NCI-H2029 treated with DMSO at 0.1 percent for 48 hours (cell line): ENCODE results near the gene TMBIM4.
"Not testable (repeated sequence)": the region's sequence is repeated elsewhere in the genome, so short reads cannot be mapped to it uniquely, and the experiment has no call there.

Experiments
- DNase-seq: peaks from one replicate; lab custom pipeline; 2025; lab: John Stamatoyannopoulos, UW

TMBIM4 gene

DNA sequence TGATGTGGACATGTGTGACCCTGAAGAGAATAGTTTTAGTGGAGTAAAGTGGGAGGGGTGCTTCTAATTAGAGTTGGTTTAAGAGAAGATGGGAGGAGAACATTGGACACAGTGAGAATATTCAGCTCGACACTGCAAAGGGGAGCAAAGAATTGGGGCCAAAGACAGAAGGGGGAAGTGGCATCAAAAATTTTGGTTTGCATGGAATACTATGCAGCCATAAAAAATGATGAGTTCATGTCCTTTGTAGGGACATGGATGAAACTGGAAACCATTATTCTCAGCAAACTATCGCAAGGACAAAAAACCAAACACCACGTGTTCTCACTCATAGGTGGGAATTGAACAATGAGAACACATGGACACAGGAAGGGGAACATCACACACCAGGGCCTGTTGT lies 15.0 kb upstream of the TMBIM4 start:
- DNase-seq, result not testable (repeated sequence)

DNA sequence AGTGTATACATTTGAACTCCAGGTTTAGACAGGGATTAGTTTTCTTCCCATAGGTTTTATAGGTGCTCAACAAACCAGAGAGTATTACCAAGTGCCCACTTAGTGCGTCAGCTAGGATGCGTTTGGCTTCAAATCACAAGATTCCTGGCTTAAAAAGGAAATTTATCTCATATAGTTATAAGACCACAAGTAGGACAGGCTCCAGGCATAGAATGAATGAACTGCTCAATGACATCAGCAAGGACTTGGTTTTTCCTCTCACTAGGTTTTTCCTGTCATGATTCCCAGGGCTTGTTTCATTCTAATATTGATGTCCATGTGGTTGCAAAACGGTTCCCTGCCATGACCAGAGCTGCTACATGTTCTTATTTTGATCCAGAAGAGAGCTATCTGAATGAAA lies 13.2 kb upstream of the TMBIM4 start:
- DNase-seq, result no peak

DNA sequence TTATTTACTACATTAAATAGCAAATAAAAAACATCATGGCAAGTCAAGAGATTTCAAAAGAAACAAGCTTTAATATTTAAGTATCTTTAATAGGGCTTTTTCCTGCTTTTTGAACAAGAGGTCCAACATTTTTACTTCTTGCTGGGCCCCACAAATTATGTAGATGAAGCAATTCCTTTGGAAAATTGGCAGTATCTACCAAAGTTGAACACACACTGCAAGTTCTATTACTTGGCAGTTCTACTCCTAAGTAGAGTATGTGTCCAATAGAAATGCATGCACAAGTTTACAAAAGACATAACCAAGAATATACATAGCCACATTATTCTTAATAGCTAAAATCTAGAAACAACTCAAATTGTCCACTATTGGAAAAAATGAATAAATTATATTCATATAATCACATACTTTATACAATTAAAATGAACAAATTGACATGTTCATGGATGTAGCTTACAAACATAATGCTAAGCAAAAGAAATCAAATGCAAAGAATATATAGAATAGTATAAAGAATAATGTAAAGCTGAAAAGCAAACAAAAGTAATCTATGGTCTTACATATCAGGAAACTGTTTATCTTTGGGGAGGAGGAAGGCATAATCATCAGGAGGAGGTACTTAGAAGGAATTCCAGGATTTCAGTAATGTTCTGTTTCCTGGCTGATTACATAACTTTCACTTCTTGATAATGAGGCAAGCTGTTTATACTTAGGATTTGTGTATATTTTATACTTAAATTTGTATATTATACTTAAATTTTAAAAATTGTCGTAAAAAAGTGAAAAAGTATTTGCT lies 6.5 kb upstream of the TMBIM4 start:
- no peak for DNase-seq

DNA sequence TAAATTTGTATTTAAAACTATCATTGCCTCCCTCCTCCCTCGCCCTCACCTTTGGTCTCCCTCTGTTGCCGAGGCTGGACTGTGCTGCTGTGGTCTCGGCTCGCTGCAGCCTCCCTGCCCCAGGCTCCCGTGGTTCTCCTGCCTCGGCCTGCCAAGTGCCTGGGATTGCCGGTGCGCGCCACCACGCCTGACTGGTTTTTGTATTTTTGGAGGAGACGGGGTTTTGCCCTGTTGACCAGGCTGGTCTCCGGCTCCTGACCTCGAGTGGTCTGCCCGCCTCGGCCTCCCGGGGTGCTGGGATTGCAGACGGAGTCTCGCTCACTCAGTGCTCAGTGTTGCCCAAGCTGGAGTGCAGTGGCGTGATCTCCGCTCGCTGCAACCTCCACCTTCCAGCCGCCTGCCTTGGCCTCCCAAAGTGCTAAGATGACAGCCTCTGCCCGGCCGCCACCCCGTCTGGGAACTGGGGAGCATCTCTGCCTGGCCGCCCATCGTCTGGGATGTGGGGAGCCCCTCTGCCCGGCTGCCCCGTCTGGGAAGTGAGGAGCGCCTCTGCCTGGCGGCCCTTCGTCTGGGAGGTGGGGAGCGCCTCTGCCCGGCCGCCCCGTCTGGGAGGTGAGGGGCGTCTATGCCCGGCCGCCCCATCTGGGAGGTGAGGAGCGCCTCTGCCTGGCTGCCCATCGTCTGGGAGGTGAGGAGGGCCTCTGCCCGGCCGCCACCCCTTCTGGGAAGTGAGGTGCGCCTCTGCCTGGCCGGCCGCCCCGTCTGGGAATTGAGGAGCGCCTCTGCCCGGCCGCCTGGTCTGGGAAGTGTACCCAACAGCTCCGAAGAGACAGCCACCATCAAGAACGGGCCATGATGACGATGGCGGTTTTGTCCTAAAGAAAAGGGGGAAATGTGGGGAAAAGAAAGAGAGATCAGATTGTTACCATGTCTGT lies 4.9 kb upstream of the TMBIM4 start:
- DNase-seq, result not testable (repeated sequence)

DNA sequence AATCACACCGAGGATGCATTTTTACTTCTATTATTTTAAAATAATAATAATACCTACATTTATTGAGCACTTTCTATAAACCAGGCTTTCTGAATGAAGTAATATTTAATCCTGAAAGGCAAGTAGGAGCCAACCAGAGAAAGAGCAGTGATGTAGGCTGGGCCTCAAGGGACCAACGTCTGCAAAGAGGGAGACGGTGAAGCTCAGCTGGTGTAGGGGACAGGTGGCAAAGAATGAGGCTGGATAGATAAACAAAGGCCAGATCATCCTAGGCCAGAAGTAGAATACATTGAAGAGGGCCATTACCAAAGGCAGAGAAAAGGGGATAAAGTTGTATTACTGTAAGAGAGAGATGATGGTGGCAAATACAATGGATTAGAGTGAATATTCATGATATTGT lies 810 bp upstream of the TMBIM4 start:
- no peak for DNase-seq

DNA sequence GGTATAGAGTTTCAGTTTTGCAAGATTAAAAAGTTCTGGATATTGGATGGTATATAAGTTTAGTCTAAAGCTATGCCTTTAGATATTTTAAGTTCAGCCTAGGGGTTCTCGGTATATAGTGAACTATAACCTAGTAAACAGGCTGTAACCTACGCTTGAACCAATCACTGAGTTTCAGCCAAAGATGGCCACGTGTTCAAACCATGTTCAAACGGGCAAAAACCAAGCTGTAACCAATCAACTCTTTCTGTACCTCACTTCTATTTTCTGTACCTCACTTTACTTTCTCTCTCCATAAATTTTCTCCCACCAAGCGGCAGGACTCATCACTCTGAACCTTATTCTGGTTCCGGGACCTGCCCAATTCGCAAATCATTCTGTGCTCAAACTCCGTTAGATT lies 1.4 kb downstream of the TMBIM4 start:
- DNase-seq, result no peak

DNA sequence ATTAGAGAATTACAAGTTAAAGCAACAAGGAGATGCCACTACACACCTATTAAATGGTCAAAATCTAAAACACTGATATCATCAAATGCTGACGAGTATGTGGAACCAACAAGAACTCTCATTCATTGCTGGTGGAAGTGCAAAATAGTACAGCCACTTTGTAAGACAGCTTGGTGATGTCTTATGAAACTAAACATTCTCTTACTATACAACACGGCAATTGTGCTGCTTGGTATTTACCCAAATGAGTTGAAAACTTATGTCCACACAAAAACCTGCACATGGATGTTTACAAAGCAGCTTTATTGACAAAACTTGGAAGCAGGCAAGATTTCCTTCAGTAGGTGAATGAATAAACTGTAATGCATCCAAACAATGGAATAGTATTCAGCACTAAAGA lies 3.2 kb downstream of the TMBIM4 start:
- no peak for DNase-seq

DNA sequence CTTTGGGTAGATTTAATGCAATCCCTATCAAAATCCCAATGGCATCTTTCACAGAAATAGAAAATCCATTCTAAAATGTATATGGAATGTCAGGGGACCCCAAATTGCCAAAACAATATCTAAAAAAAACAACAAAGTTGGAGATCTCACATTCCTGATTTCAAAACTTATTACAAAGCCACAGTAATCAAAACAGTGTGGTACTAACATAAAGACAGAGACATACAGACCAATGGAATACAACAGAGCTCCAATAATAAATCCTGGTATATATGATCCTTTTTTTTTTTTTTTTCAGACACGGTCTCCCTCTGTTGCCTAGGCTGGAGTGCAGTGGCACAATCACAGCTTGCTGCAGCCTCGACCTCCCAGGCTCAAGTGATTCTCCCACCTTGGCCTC lies 4.7 kb downstream of the TMBIM4 start:
- no peak for DNase-seq

DNA sequence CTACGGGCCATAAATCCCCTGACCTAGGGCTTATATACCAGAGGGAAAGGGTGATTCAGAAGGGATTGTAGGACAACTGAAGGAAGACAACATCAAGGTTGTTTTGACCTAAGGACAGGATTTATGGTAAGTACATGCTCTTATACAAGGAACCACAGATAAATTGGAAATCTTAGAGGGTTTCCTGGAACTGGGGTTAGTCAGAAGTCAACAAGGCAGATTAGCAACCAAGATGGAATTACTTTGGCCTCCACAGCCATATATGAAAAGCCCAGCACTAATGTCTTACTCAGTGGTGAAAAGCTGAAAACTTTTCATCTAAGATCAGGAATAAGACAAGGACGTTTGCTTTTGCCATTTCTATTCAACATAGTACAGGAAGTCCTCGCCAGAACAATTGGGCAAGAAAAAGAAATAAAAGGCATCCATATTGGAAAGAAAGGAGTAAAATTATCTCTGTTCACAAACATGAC lies 5.4 kb downstream of the TMBIM4 start:
- no peak for DNase-seq

DNA sequence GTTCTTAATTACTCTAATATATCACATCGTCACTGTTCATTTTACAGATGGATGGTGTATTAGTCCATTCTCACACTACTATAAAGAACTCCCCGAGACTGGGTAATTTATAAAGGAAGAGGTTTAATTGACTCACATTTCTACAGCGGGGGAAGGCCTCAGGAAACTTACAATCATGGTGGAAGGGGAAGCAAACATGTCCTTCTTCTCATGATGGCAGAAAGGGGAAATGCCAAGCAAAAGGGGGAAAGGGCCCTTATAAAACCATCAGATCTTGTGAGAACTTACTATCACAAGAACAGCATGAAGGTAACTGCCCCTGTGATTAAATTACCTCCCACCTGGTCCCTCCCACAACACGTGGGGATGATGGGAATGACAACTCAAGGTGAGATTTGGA lies 6.5 kb downstream of the TMBIM4 start:
- DNase-seq, result no peak

DNA sequence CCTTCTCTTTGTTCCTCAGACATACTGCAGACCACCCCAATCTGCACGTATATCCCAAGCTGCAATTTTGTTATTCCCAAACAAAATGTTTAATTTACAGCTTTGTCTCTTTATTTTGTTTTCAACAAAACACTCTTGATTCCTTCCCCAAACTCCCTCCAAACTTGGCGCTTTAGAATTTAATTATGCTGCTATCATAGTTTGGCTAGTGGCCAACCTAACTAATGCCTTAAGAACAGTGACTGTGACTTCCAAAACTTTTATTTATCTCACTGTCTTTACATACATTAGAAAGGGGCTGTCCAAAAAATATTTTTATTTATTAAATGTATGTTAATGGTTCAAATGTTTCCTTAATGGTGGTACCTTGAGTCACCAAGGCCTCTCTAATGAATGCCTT lies 7.1 kb downstream of the TMBIM4 start:
- no peak for DNase-seq

DNA sequence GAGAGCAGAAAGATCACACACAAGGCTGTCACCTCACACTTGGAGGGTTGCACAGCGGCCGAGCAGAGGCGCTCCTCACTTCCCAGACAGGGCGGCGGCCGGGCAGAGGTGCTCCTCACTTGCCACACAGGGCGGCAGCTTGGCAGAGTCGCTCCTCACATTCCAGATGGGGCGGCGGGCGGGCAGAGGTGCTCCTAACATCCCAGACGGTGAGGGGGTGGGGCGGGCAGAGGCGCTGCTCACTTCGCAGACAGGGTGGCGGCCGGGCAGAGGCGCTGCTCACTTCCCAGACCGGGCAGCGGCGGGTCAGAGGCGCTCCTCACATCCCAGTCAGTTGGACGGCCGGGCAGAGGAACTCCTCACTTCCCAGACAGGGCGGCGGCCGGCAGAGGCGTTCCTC lies 9.1 kb downstream of the TMBIM4 start:
- no peak for DNase-seq

DNA sequence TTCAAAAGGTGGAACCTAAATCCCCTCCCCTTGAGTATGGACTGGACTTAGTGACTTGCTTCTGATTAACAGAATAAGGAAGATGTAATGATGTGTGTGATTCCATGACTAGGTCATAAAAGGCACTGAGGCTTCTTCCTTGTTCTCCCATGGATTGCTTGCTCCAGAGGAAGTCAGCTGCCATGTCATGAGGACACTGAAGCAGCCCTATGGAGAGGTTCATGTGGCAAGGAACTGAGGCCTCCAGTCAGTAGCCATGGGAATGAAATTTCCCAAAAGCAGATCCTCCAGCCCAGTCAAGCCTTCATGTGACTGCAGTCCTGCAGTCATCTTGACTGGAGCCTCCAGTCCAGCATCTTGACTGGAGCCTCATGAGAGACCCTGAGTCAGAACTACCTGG lies 10.7 kb downstream of the TMBIM4 start:
- no peak for DNase-seq

DNA sequence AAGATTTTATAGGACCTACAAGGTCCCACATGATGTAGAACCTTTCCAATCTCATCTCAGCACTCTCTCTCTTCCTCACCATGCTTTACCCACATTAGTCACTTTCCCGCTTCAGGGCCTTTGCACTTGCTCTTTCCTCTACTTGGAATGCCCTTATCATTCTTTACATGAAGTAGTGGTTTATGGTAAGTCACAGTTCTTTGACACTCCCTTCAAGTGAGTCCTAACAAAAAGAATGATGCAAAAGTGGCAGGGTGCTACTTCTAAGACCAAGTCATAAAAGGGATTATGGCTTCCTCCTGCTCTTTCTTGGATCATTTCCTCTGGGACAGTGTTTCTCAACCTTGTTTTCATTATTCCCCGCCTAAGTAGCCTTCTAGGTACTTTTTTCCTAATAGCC lies 13.1 kb downstream of the TMBIM4 start:
- no peak for DNase-seq

DNA sequence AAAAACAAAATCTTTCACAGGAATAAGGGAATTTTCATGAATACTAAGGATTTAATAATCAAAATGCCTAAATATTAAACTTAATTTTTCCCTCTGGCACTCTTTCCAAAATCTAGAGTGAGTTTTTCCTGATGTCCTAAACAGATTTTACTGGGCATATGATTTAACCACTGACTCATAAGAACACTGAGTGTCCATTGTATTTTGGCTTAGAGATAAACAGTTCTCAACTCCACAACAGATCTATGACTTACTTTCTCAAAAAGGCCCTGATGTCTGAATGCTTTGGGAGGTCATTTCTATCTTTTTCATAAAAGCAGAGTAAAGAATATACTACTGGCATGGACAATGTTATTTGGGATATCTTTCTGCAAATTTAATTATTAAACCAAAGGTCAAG lies 15.0 kb downstream of the TMBIM4 start:
- no peak for DNase-seq

DNA sequence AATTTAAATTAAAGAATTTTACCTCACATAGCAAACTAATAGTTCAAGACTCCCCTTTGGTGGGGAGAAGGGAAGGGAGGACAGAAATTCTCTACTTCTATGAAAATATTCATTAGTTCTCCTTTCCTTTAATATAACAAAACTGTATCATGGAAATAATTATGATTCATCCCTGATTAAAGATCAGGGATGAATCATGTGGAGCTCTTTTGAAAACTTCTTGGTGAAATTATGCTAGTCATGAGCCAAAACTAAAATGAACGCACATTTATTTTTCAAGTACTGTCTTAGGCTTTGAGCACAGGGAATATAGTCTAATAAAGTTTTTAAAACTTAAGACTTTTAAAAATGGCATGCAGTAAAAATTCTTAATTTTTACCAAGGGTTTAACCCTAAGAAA lies 17.1 kb downstream of the TMBIM4 start:
- DNase-seq, result no peak

DNA sequence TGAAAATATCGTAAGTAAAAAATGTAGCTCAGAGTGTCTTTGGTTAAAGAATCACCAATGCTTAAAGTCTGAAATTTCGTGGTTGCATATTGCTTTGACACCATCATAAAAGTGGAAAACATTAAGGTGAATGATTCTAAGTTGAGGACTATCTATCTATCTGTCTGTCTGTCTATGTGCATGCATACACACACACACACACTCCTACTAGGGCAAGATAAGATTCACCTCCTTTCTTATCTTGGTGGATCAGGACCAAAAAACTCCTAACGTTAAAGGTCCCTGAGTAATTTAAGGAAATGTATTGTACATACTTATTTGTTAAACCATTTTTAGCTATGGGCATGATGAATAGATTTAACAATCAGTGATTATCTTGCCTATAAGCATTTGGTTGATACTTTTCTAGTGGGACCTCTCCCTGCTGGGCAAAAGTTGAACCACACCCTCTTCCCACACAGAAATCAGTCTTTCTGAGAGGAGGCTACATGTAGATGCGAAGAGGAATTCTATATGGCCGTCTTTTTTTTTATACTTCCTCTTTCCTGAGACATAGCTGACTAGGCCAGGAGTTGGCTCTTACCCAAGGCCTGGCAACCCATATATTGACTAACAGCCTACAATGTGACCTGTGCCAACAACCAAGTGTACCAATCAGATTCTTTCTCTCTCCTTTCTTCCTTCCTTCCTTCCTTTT lies 19.9 kb downstream of the TMBIM4 start:
- no peak for DNase-seq

DNA sequence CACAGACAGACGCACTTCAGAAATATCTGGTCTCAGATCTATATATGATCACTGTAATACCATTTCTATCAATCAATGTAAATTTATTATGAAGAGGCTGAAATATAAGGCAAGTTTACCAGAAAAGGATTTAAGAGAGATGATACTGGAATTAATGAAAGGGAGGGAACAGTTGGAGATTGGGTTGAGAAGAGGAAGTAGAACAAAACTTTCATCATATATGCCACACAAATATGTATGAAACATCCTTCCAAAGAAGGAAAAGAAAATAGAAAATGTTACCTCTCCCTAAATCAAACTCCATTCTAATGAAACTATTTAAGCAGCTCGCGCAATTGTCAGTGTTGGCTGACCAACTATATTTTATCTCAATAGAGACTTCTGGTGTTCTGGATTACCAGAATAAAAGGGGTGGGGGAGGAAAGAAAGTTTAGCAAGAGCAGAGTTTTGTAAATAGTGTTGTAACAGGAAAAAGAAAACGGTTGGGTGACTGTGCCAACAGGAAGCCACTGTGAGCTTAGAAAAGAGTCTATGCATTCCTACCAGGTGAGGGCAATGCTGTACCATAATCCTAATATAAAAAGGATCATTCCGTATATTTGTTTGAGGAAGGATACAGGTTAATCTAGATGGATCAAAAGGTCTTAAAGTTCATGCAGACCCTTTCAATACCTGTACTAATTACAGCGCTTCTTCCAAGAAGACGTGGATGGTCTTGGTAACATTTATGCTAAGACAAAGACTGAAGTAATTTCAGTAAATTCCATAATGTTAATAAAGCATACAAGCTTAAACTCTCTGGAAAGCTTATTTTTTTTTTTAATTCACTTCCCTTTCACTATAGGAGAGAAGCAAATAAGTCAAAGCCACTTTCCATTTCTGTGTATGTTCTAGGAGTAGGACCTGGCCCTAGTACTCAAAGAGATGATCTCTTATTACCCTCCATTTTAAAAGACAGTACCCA lies 24.7 kb downstream of the TMBIM4 start:
- DNase-seq, result no peak

DNA sequence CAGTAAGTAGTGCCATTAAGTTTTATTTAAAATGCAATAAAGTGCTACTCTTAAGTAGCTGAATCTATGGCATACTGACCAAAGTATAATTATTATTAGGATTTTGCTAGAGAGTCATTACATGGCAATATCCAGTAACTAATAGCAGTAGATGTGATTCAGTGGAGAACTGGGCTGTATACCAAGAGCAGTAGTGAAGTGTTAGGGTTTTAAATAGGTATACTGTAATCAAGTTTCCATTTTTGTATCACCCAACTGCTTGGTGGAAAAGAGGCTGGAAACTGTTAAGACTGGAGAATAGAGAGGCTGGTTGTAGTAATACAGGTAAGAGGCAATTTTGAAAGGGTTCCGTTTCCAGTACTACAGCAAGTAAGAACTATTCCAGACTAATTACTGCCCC lies 25.9 kb downstream of the TMBIM4 start:
- no peak for DNase-seq

DNA sequence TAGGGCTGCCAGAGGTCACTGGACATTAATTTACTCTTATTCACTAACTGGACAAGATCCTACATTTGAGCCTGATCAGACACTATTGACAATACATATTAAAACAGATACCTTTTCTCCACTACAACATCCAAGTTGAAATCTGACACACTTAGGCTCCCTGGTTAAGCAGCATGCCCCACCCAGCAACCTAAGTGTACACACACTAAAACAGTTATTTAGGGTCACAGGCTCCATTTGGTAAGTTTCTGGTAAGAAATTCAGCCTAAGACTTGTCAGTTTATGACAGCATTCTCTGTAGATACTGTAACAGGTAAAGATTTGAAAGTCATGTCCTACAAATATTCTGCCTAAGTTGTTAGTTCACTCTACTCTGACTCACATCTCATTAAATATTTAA lies 27.0 kb downstream of the TMBIM4 start:
- no peak for DNase-seq

DNA sequence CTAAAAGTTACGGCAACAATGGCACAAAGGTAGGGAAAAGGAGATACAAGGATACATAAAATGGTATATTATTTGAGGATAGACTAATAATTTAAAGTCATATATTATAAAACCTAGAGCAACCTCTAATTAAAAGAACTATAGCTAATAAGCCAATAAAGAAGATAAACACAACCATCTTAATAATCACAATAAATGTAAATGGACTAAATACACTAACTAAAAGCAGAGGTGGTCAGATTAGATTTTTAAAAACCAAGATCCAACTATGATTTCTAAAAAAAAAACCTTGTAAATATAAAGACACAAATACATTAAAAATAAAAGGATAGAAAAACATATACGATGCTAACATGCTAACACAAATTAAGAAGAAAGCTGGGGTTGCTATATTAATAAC lies 28.5 kb downstream of the TMBIM4 start:
- no peak for DNase-seq
